Endothelial cell of umbilical vein (primary cell): Measurements from ENCODE around the gene UPF2. TPM values are rescaled to one million over a fixed set of nuclear protein-coding genes. Genes with fewer than 3 reads are reported as not detected.
"Not testable (repeated sequence)": the region's sequence is repeated elsewhere in the genome, so short reads cannot be mapped to it uniquely, and the experiment has no call there.

Experiments used
- BruUV-seq: library from RNA; stranded (reverse); fragments of 400-500 nt; replicated peaks from 2 replicates; lab custom pipeline; 2021; lab: Mats Ljungman, UMichigan
- CTCF ChIA-PET: fragments of 300-600, 350-600 bp; sonication (Branson Sonifier 250); formaldehyde crosslinking; loops from one replicate; lab custom pipeline; 2021; ENCODE audit warnings: antibody characterized with exemption, inconsistent platforms; lab: Charles Lee
- POLR2A ChIA-PET: fragments of 300-600, 350-600 bp; sonication (Branson Sonifier 250); formaldehyde crosslinking; loops from one replicate; lab custom pipeline; 2021; ENCODE audit warnings: antibody characterized with exemption, inconsistent platforms; lab: Charles Lee
- DNase-seq: peaks from one replicate; pipeline ENCODE4 v3.0.0-alpha.2; 2011; ENCODE audit warnings: low read depth, low spot score
- FAIRE-seq: peaks from 2 replicates; lab custom pipeline; 2011; peaks lifted over from hg19 to GRCh38; lab: Jason Lieb, UNC
- H2AFZ ChIP-seq: 2 replicates; pipeline ENCODE4 v1.6.0; 2012; ENCODE audit warnings: low read depth, low read length, control low read depth, inconsistent platforms
- H3K27ac ChIP-seq: 2 replicates; pipeline ENCODE4 v1.5.1; 2011; ENCODE audit warnings: low read depth, mild to moderate bottlenecking, control low read depth, low read length, moderate library complexity; ENCODE audit not compliant: insufficient read depth
- H3K27me3 ChIP-seq, 2 experiments: 2 replicates each; pipeline versions ENCODE4 v1.6.0 to v1.6.1; 2011; ENCODE audit warnings: low read length in 2 of 2, mixed read lengths in 1 of 2; ENCODE audit not compliant: control insufficient read depth in 2 of 2, insufficient read depth in 2 of 2
- H3K36me3 ChIP-seq, 2 experiments: 2 replicates in 1 of 2; 3 replicates in 1 of 2; pipeline ENCODE4 v1.5.1; 2011; ENCODE audit warnings: low read length in 2 of 2, mild to moderate bottlenecking in 1 of 2, moderate library complexity in 1 of 2; ENCODE audit not compliant: control insufficient read depth in 2 of 2, insufficient read depth in 2 of 2; ENCODE audit errors: extremely low read depth in 1 of 2
- H3K4me1 ChIP-seq: 3 replicates; pipeline ENCODE4 v1.5.1; 2011; ENCODE audit warnings: mild to moderate bottlenecking, low read length; ENCODE audit not compliant: control insufficient read depth, insufficient read depth; ENCODE audit errors: extremely low read depth
- H3K4me2 ChIP-seq: 2 replicates; pipeline ENCODE4 v1.6.1; 2011; ENCODE audit warnings: low read length, control low read depth, mixed read lengths; ENCODE audit not compliant: insufficient read depth
- H3K4me3 ChIP-seq, 3 experiments: fragments of 200-600 bp in 1 of 3; sonication (generic), shearing (Covaris generic) in 1 of 3; replicated peaks in 1 of 3; 2 replicates each; pipeline ENCODE4 v1.5.1; 2011 to 2016; ENCODE audit warnings: control low read depth in 3 of 3, low read length in 3 of 3, mild to moderate bottlenecking in 2 of 3, inconsistent platforms in 1 of 3, low read depth in 1 of 3, moderate library complexity in 1 of 3; ENCODE audit not compliant: insufficient read depth in 1 of 3
- H3K79me2 ChIP-seq: 2 replicates; pipeline ENCODE4 v1.6.0; 2012; ENCODE audit warnings: low read length, inconsistent platforms; ENCODE audit not compliant: control insufficient read depth, insufficient read depth
- H3K9ac ChIP-seq: replicated peaks from 2 replicates; pipeline ENCODE3; 2011; ENCODE audit warnings: low read length, control low read depth; ENCODE audit not compliant: insufficient read depth; ENCODE audit errors: extremely low read depth
- H3K9me1 ChIP-seq: replicated peaks from 3 replicates; pipeline ENCODE4 v1.6.0; 2011; ENCODE audit warnings: mild to moderate bottlenecking, low read length; ENCODE audit not compliant: control insufficient read depth, insufficient read depth; ENCODE audit errors: extremely low read depth
- H3K9me3 ChIP-seq: replicated peaks from 2 replicates; pipeline ENCODE4 v1.5.1; 2012; ENCODE audit warnings: low read length, inconsistent platforms; ENCODE audit not compliant: control insufficient read depth, insufficient read depth
- H4K20me1 ChIP-seq: replicated peaks from 2 replicates; pipeline ENCODE3; 2011; ENCODE audit warnings: mild to moderate bottlenecking, low read length; ENCODE audit not compliant: control insufficient read depth, insufficient read depth; ENCODE audit errors: extremely low read depth
- EZH2 ChIP-seq: IDR thresholded peaks from 2 replicates; pipeline ENCODE4 v1.6.1; 2012; ENCODE audit warnings: borderline replicate concordance, low read depth, mild to moderate bottlenecking, moderate library complexity, low read length, inconsistent platforms; ENCODE audit not compliant: severe bottlenecking
- FOS ChIP-seq: IDR thresholded peaks from 2 replicates; pipeline ENCODE4 v1.6.1; 2011; ENCODE audit warnings: mild to moderate bottlenecking, low read length, moderate library complexity, borderline replicate concordance; ENCODE audit not compliant: insufficient read depth
- GATA2 ChIP-seq: IDR thresholded peaks from 2 replicates; pipeline ENCODE4 v1.7.0; 2011; ENCODE audit warnings: low read depth, mild to moderate bottlenecking, moderate library complexity, mixed read lengths, low read length; ENCODE audit not compliant: insufficient read length, insufficient read depth
- JUN ChIP-seq: IDR thresholded peaks from 2 replicates; pipeline ENCODE4 v1.6.1; 2011; ENCODE audit warnings: borderline replicate concordance, low read depth; ENCODE audit not compliant: insufficient read length, insufficient read depth
- MYC ChIP-seq: IDR thresholded peaks from one replicate; pipeline ENCODE4 v1.6.1; 2011; ENCODE audit warnings: mild to moderate bottlenecking, low read depth, low read length
- POLR2A ChIP-seq: IDR thresholded peaks from 2 replicates; pipeline ENCODE4 v1.6.1; 2012; ENCODE audit warnings: low read depth, mild to moderate bottlenecking, control low read depth, low read length
- POLR2AphosphoS5 ChIP-seq: IDR thresholded peaks from 2 replicates; pipeline ENCODE4 v1.6.1; 2012; ENCODE audit warnings: low read depth, mild to moderate bottlenecking, control low read depth, low read length, moderate library complexity; ENCODE audit not compliant: insufficient read depth
- dilution Hi-C: fragments of 300-500 bp; cut with MboI; formaldehyde crosslinking; loops from one replicate; pipeline ENCODE4 v1.15.0; 2019; ENCODE audit warnings: low sequenced_read_pairs; ENCODE audit not compliant: extremely low pct_ligation_motif_present
- intact Hi-C: fragments of 100-400 bp; cut with micrococcal nuclease; formaldehyde crosslinking; loops from one replicate; pipeline ENCODE4 v1.10.0; 2022
- polyA plus RNA-seq, 4 experiments: library from polyadenylated mRNA; depleted of rRNA in 3 of 4; stranded (reverse) in 3 of 4; unstranded in 1 of 4; fragments of >200 nt; gene quantifications; 2 replicates each; pipeline versions ENCODE4 v1.2.1 to v1.2.3, GENCODE V29; 2011 to 2012; ENCODE audit warnings: missing spikeins in 1 of 4
- total RNA-seq: library from RNA; stranded (reverse); gene quantifications from 2 replicates; pipeline ENCODE4 v1.2.3, GENCODE V29; 2021
- TF ChIP-seq, protein P1 (sequence below), 2 donors: IDR thresholded peaks; 1 replicate in 1 of 2; 2 replicates in 1 of 2; pipeline ENCODE4 v1.5.1; 2011; ENCODE audit warnings: low read length in 2 of 2, mild to moderate bottlenecking in 2 of 2, moderate library complexity in 2 of 2, control low read depth in 1 of 2, inconsistent platforms in 1 of 2, low read depth in 1 of 2; ENCODE audit not compliant: insufficient read depth in 1 of 2; ENCODE audit errors: extremely low read depth in 1 of 2
- TF ChIP-seq, protein P2 (sequence below): IDR thresholded peaks from 2 replicates; pipeline ENCODE4 v1.6.1; 2011; ENCODE audit not compliant: insufficient read depth, insufficient read length

The UPF2 gene
- total and polyA plus RNA-seq, 2 donors (not counting 3 experiments of a cell fraction or from before 2014, with no cell fraction given): 4.8 to 27.7 TPM

DNA sequence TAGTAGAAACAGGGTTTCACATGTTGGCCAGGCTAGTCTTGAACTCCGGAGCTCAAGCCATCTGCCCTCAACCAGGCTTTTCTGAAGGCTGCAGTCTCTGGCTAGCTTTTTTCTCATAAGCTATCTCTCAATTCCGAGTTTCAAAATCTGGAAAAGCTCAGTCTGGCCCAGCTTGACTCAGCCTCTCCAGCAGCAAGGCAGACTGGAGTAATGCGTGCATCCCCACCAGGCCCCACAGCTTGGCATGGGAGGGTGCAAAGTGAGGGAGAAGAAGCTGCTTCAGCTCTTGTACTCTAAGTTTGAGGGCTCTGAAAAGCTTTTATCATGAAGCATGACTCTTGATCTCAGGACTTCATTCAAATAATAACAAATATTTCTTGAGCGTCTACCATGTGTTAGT is 30.9 kb upstream of the UPF2 start:
- POLR2A ChIA-PET: no interaction called here
- intact Hi-C loops: no loop called here
- TF ChIP-seq GATA2: no peak
- TF ChIP-seq JUN: no peak
- no peak for TF ChIP-seq POLR2A
- no peak for TF ChIP-seq POLR2AphosphoS5
- TF ChIP-seq EZH2: no peak
- no peak for TF ChIP-seq MYC
- TF ChIP-seq FOS: no peak
- TF ChIP-seq, protein P1, sequence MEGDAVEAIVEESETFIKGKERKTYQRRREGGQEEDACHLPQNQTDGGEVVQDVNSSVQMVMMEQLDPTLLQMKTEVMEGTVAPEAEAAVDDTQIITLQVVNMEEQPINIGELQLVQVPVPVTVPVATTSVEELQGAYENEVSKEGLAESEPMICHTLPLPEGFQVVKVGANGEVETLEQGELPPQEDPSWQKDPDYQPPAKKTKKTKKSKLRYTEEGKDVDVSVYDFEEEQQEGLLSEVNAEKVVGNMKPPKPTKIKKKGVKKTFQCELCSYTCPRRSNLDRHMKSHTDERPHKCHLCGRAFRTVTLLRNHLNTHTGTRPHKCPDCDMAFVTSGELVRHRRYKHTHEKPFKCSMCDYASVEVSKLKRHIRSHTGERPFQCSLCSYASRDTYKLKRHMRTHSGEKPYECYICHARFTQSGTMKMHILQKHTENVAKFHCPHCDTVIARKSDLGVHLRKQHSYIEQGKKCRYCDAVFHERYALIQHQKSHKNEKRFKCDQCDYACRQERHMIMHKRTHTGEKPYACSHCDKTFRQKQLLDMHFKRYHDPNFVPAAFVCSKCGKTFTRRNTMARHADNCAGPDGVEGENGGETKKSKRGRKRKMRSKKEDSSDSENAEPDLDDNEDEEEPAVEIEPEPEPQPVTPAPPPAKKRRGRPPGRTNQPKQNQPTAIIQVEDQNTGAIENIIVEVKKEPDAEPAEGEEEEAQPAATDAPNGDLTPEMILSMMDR (IDR thresholded peaks at IDR 0.05; ENCODE audit: extremely low read depth in 1 of 2, insufficient read depth in 1 of 2, low read depth in 1 of 2, low read length in 2 of 2): no peak
- TF ChIP-seq, protein P2, sequence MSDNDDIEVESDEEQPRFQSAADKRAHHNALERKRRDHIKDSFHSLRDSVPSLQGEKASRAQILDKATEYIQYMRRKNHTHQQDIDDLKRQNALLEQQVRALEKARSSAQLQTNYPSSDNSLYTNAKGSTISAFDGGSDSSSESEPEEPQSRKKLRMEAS: no peak
- Histone ChIP-seq H3K4me1 (peaks cover 8% of the 10 kb centered on the region), H3K79me2 (peaks cover 2% of the 10 kb centered on the region), H3K27me3 (no peaks in the 10 kb centered on the region), H3K27ac (no peak overlapping the region), H3K4me2 (no peak overlapping the region), H3K9me1 (no peaks in the 10 kb centered on the region), H2AFZ (no peak overlapping the region), H3K9me3 (no peaks in the 10 kb centered on the region), H3K36me3 (no peaks in the 10 kb centered on the region), H4K20me1 (no peaks in the 10 kb centered on the region), H3K9ac (no peak overlapping the region), H3K4me3 (no peak overlapping the region)
- FAIRE-seq (no peak), DNase-seq (no peak)
- CTCF ChIA-PET: interaction anchor here (0.8 to 1.6 kb wide), 3 partner anchors 9 to 87 kb away, joined by 3 to 4 read pairs (median 3); no protein-coding TSS in a partner anchor
- no TSS peak for BruUV-seq
- dilution Hi-C loops: no loop called here

DNA sequence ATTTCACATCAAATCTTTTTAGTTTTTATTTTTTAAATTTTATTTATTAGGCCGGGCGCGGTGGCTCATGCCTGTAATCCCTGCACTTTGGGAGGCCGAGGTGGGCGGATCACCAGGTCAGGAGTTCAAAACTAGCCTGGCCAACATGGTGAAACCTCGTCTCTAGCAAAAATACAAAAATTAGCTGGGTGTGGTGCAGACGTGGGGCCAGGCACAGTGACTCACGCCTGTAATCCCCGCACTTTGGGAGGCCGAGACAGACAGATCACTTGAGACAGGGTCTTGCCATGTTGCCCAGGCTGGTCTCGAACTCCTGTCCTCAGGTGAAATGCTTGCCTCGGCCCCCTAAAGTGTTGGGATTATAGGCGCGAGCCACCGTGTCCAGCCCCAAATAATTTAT is 28.8 kb upstream of the UPF2 start:
- dilution Hi-C loops, H3K27me3 ChIP-seq, H3K9ac ChIP-seq, H4K20me1 ChIP-seq, intact Hi-C loops, H3K36me3 ChIP-seq, H3K4me1 ChIP-seq, H3K79me2 ChIP-seq, H3K9me1 ChIP-seq, POLR2A ChIA-PET, H3K4me3 ChIP-seq, CTCF ChIA-PET, DNase-seq, H3K9me3 ChIP-seq, BruUV-seq, H2AFZ ChIP-seq: not testable (repeated sequence)
- Histone ChIP-seq H3K4me2 (peak overlapping the region; percentile 21), H3K27ac (peak overlapping the region; percentile 32)
- FAIRE-seq: peak; percentile 50
